ENCODE data around the gene PHLDA3.
"Not testable (repeated sequence)": the region's sequence is repeated elsewhere in the genome, so short reads cannot be mapped to it uniquely, and the experiment has no call there.

The PHLDA3 gene

GRCh38 chr1:201481004-201481380 lies 12.0 kb upstream of the PHLDA3 start:
- H3K27ac ChIP-seq (ENCODE audit: low read depth, low read length, poor library complexity, severe bottlenecking): no peak overlapping the region

GRCh38 chr1:201480231-201481003 lies 11.4 kb upstream of the PHLDA3 start:
- peak overlapping the region; percentile 55 for H3K4me3 ChIP-seq (ENCODE audit: low read depth, low read length, poor library complexity, severe bottlenecking)
- no peaks in the 10 kb centered on the region for H3F3A ChIP-seq (ENCODE audit: insufficient read depth, low read length)
- H3K27ac ChIP-seq (ENCODE audit: low read depth, low read length, poor library complexity, severe bottlenecking): no peak overlapping the region
- no peaks in the 10 kb centered on the region for H4K20me1 ChIP-seq (ENCODE audit: insufficient read depth, low read length)
- H3K9me3 ChIP-seq (ENCODE audit: low read length): no peaks in the 10 kb centered on the region
- peaks cover 24% of the 10 kb centered on the region for H3K4me1 ChIP-seq (ENCODE audit: insufficient read depth, low read length, severe bottlenecking)
- H3K9me2 ChIP-seq (ENCODE audit: low read depth, low read length): no peaks in the 10 kb centered on the region
- H3K36me3 ChIP-seq (ENCODE audit: insufficient read depth, low read length): no peaks in the 10 kb centered on the region
- H3K9ac ChIP-seq (ENCODE audit: low read length): peak overlapping the region; percentile 21; the same call in 1 of the 2 replicates
- TF ChIP-seq EZH2 (IDR thresholded peaks at IDR 0.05; ENCODE audit: borderline replicate concordance, low read length) (no peak), CTCF (IDR thresholded peaks at IDR 0.05; ENCODE audit: low read length) (no peak)
- H3K27me3 ChIP-seq (ENCODE audit: insufficient read depth, low read length): 0 out of 2 replicates have a peak, but pooled peaks cover 4% of the 10 kb centered on the region
- no peak overlapping the region; the same call in 1 of the 2 replicates for H2AFZ ChIP-seq (ENCODE audit: low read length)
- H3K79me2 ChIP-seq (ENCODE audit: insufficient read depth, low read length): no peaks in the 10 kb centered on the region
- H3K4me2 ChIP-seq (ENCODE audit: low read length): peak overlapping the region; percentile 73

More at GRCh38 chr1:201481004-201481380, 12.0 kb upstream of the PHLDA3 start:
- Histone ChIP-seq H3K9me3 (ENCODE audit: low read length) (no peaks in the 10 kb centered on the region), H3K9me2 (ENCODE audit: low read depth, low read length) (no peaks in the 10 kb centered on the region), H3K4me1 (ENCODE audit: insufficient read depth, low read length, severe bottlenecking) (peaks cover 24% of the 10 kb centered on the region), H4K20me1 (ENCODE audit: insufficient read depth, low read length) (no peaks in the 10 kb centered on the region), H3K4me3 (ENCODE audit: low read depth, low read length, poor library complexity, severe bottlenecking) (peak overlapping the region; percentile 55), H3K4me2 (ENCODE audit: low read length) (peak overlapping the region; percentile 73), H3K27me3 (ENCODE audit: insufficient read depth, low read length) (0 out of 2 replicates have a peak, but pooled peaks cover 4% of the 10 kb centered on the region), H3K9ac (ENCODE audit: low read length) (peak overlapping the region; percentile 21; the same call in 1 of the 2 replicates), H3F3A (ENCODE audit: insufficient read depth, low read length) (no peaks in the 10 kb centered on the region), H3K36me3 (ENCODE audit: insufficient read depth, low read length) (no peaks in the 10 kb centered on the region), H2AFZ (ENCODE audit: low read length) (no peak overlapping the region), H3K79me2 (ENCODE audit: insufficient read depth, low read length) (no peaks in the 10 kb centered on the region)
- TF ChIP-seq EZH2 (IDR thresholded peaks at IDR 0.05; ENCODE audit: borderline replicate concordance, low read length) (no peak), CTCF (IDR thresholded peaks at IDR 0.05; ENCODE audit: low read length) (no peak)

- Histone ChIP-seq H2AFZ (ENCODE audit: low read length) (no peak overlapping the region), H3K4me2 (ENCODE audit: low read length) (no peak overlapping the region), H3K9me3 (ENCODE audit: low read length) (no peaks in the 10 kb centered on the region), H3K27me3 (ENCODE audit: insufficient read depth, low read length) (0 out of 2 replicates have a peak, but pooled peaks cover 4% of the 10 kb centered on the region), H3K27ac (ENCODE audit: low read depth, low read length, poor library complexity, severe bottlenecking) (no peak overlapping the region), H3K4me3 (ENCODE audit: low read depth, low read length, poor library complexity, severe bottlenecking) (no peak overlapping the region), H3K4me1 (ENCODE audit: insufficient read depth, low read length, severe bottlenecking) (peaks cover 24% of the 10 kb centered on the region), H3K9ac (ENCODE audit: low read length) (no peak overlapping the region), H3K36me3 (ENCODE audit: insufficient read depth, low read length) (no peaks in the 10 kb centered on the region), H3K9me2 (ENCODE audit: low read depth, low read length) (no peaks in the 10 kb centered on the region), H4K20me1 (ENCODE audit: insufficient read depth, low read length) (no peaks in the 10 kb centered on the region), H3K79me2 (ENCODE audit: insufficient read depth, low read length) (no peaks in the 10 kb centered on the region), H3F3A (ENCODE audit: insufficient read depth, low read length) (no peaks in the 10 kb centered on the region)
- no peak for TF ChIP-seq EZH2 (IDR thresholded peaks at IDR 0.05; ENCODE audit: borderline replicate concordance, low read length)
- no peak for TF ChIP-seq CTCF (IDR thresholded peaks at IDR 0.05; ENCODE audit: low read length)
These were observed 10.3 kb upstream of the PHLDA3 start for GRCh38 chr1:201479201-201479730.

GRCh38 chr1:201478666-201479065 lies 9.7 kb upstream of the PHLDA3 start:
- H4K20me1 ChIP-seq (ENCODE audit: insufficient read depth, low read length); H3K9me3 ChIP-seq (ENCODE audit: low read length); H3K27me3 ChIP-seq (ENCODE audit: insufficient read depth, low read length); H3K4me2 ChIP-seq (ENCODE audit: low read length); H3K36me3 ChIP-seq (ENCODE audit: insufficient read depth, low read length); H2AFZ ChIP-seq (ENCODE audit: low read length); H3K9me2 ChIP-seq (ENCODE audit: low read depth, low read length); H3K4me3 ChIP-seq (ENCODE audit: low read depth, low read length, poor library complexity, severe bottlenecking); H3F3A ChIP-seq (ENCODE audit: insufficient read depth, low read length); H3K27ac ChIP-seq (ENCODE audit: low read depth, low read length, poor library complexity, severe bottlenecking); H3K9ac ChIP-seq (ENCODE audit: low read length); H3K79me2 ChIP-seq (ENCODE audit: insufficient read depth, low read length): not testable (repeated sequence)
- H3K4me1 ChIP-seq (ENCODE audit: insufficient read depth, low read length, severe bottlenecking): peaks cover 24% of the 10 kb centered on the region
